ENCODE data around the gene ZNF300. TPM values are rescaled to one million over a fixed set of nuclear protein-coding genes. Genes with fewer than 3 reads are reported as not detected.
"Not testable (repeated sequence)": the region's sequence is repeated elsewhere in the genome, so short reads cannot be mapped to it uniquely, and the experiment has no call there.

Gene ZNF300
- total RNA-seq, 3 donors from 2014 or later, result 4.6 to 8.8 (median 8.2) TPM

DNA sequence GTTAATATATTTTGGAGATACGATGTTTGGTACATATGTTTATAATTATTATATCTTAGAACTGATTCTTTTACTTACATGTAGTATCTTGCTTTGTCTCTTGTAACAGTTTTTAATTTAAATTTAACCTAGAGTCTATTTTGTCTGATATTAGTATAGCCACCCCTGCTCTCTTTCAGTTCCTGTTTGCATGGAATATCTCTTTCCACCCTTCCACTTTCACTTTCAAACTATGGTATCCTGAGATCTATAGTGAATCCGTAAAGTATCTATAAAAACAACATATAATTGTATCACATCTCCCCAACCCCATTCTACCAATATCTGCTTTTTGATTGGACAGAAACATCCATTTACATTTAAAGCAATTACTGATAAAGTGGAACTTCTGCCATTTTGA lies 51.2 kb downstream of the ZNF300 start:
- Histone ChIP-seq H3K9me3 (no peaks in the 10 kb centered on the region), H3K4me1 (no peaks in the 10 kb centered on the region), H3K4me3 (no peak overlapping the region), H3K27me3 (no peaks in the 10 kb centered on the region), H3K27ac (no peak overlapping the region), H3K36me3 (no peaks in the 10 kb centered on the region)
- TF ChIP-seq POLR2A (IDR thresholded peaks at IDR 0.05), result no peak
- TF ChIP-seq, protein P1, sequence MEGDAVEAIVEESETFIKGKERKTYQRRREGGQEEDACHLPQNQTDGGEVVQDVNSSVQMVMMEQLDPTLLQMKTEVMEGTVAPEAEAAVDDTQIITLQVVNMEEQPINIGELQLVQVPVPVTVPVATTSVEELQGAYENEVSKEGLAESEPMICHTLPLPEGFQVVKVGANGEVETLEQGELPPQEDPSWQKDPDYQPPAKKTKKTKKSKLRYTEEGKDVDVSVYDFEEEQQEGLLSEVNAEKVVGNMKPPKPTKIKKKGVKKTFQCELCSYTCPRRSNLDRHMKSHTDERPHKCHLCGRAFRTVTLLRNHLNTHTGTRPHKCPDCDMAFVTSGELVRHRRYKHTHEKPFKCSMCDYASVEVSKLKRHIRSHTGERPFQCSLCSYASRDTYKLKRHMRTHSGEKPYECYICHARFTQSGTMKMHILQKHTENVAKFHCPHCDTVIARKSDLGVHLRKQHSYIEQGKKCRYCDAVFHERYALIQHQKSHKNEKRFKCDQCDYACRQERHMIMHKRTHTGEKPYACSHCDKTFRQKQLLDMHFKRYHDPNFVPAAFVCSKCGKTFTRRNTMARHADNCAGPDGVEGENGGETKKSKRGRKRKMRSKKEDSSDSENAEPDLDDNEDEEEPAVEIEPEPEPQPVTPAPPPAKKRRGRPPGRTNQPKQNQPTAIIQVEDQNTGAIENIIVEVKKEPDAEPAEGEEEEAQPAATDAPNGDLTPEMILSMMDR (IDR thresholded peaks at IDR 0.05), result no peak
- TF ChIP-seq POLR2AphosphoS5 (IDR thresholded peaks at IDR 0.05), result no peak
- DNase-seq (ENCODE audit: low spot score in 2 of 2), result no peak
- intact Hi-C loops (cut with DNase I; ENCODE audit: low total_unique reads), result no loop called here

DNA sequence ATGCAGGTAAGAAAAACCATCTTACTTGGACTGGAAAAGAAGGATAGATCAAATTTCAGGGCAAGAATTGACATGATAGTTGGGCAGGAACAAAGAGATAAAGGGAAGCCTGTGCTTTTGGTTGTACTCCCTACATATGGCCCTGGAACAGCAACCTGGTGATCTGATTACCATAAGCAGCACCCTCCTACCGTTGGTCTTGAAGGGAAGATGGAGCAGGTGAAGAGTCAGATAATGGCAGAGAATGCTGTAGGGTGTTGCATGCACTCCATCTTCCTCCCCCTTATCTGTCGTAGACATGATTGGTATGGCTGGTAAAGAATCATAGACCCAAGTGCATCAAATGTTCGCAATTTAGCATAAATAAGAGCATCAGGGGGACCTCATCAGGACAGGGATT lies 53.7 kb downstream of the ZNF300 start:
- Histone ChIP-seq H3K4me3 (no peak overlapping the region), H3K27ac (no peak overlapping the region), H3K9me3 (no peaks in the 10 kb centered on the region), H3K36me3 (no peaks in the 10 kb centered on the region), H3K27me3 (no peaks in the 10 kb centered on the region), H3K4me1 (no peaks in the 10 kb centered on the region)
- intact Hi-C loops (cut with DNase I; ENCODE audit: low total_unique reads), result no loop called here
- no peak for DNase-seq (ENCODE audit: low spot score in 2 of 2)
- no peak for TF ChIP-seq POLR2A (IDR thresholded peaks at IDR 0.05)
- TF ChIP-seq, protein P1 (IDR thresholded peaks at IDR 0.05), result no peak
- no peak for TF ChIP-seq POLR2AphosphoS5 (IDR thresholded peaks at IDR 0.05)

DNA sequence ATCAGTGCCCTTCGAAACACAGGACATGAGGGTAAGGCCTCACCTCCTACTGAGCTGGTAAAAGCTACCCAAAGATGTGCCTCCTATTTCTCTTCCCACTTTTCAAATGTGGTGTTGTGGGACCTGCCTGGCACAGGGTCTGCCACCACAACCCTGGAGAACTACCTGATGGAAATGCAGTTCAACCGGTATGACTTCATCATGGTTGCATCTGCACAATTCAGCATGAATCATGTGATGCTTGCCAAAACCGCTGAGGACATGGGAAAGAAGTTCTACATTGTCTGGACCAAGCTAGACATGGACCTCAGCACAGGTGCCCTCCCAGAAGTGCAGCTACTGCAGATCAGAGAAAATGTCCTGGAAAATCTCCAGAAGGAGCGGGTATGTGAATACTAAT lies 56.5 kb downstream of the ZNF300 start:
- no peak for DNase-seq (ENCODE audit: low spot score in 2 of 2)
- H3K27me3 ChIP-seq, result no peaks in the 10 kb centered on the region
- intact Hi-C loops (cut with DNase I; ENCODE audit: low total_unique reads), result no loop called here
- TF ChIP-seq POLR2A (IDR thresholded peaks at IDR 0.05), result no peak
- TF ChIP-seq POLR2AphosphoS5 (IDR thresholded peaks at IDR 0.05), result no peak
- TF ChIP-seq, protein P1 (IDR thresholded peaks at IDR 0.05), result no peak
- H3K9me3 ChIP-seq, result no peaks in the 10 kb centered on the region
- H3K27ac ChIP-seq, result no peak overlapping the region
- H3K4me3 ChIP-seq, result no peak overlapping the region
- no peaks in the 10 kb centered on the region for H3K36me3 ChIP-seq
- H3K4me1 ChIP-seq, result no peaks in the 10 kb centered on the region

DNA sequence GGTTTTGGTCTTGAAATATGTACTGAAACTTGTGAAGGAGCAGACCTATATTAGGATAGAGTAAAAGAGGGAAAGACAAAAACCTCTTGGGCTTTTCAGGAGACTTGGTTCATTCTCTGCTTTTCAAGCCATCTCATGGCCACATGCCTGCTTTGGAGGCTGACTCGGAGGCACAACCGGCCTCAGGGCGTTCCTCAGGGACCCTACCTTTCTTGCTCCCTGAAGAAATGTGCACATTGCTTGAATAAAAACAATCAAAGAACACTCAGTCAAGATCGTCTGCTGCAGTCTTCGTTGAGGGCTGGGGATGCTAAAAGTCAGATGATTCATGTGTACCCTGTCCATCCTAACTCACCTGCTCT lies 57.5 kb downstream of the ZNF300 start:
- Histone ChIP-seq H3K36me3 (no peaks in the 10 kb centered on the region), H3K4me1 (no peaks in the 10 kb centered on the region), H3K27ac (no peak overlapping the region), H3K27me3 (no peaks in the 10 kb centered on the region), H3K9me3 (no peaks in the 10 kb centered on the region), H3K4me3 (no peak overlapping the region)
- DNase-seq (ENCODE audit: low spot score in 2 of 2), result no peak
- TF ChIP-seq POLR2A (IDR thresholded peaks at IDR 0.05) (no peak), POLR2AphosphoS5 (IDR thresholded peaks at IDR 0.05) (no peak)
- TF ChIP-seq, protein P1 (IDR thresholded peaks at IDR 0.05), result no peak
- intact Hi-C loops (cut with DNase I; ENCODE audit: low total_unique reads), result no loop called here

DNA sequence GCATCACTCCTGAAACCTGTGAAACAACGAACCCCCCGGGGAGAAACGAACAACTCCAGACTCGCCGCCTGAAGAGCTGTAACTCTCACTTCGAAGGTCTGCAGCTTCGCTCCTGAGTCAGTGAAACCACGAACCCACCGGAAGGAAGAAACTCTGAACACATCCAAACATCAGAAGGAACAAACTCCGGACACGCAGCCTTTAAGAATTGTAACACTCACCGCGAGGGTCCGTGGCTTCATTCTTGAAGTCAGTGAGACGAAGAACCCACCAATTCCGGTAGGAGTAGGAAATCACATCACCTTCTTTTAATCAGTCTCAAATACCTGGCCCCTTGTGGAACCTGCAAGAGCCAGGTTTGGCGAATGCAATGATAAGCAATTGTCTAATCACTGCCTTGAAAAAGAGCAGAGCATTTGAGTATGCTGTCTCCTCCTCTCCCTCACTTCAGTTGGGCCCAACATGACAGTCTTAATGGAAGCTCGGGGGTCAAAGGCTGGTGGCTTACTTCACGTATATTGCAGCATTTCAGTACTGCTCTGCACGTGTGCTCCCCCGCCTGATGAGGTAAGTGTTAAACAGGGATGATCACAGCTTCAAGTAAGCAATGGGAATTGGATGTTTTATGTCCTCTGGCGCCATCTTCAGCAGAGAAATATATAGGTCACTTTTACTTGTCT lies 58.0 kb downstream of the ZNF300 start:
- DNase-seq (ENCODE audit: low spot score in 2 of 2), result peak in 1 of 2 donors; percentile 42
- Histone ChIP-seq H3K36me3 (no peaks in the 10 kb centered on the region), H3K4me3 (no peak overlapping the region), H3K4me1 (no peaks in the 10 kb centered on the region), H3K27ac (no peak overlapping the region), H3K9me3 (no peaks in the 10 kb centered on the region), H3K27me3 (no peaks in the 10 kb centered on the region)
- peak in 1 of 3 donors; percentile 48 for TF ChIP-seq POLR2AphosphoS5 (IDR thresholded peaks at IDR 0.05)
- no peak for TF ChIP-seq POLR2A (IDR thresholded peaks at IDR 0.05)
- TF ChIP-seq, protein P1 (IDR thresholded peaks at IDR 0.05), result peak; percentile 56 to 82 (median 72)
- intact Hi-C loops (cut with DNase I; ENCODE audit: low total_unique reads), result no loop called here

DNA sequence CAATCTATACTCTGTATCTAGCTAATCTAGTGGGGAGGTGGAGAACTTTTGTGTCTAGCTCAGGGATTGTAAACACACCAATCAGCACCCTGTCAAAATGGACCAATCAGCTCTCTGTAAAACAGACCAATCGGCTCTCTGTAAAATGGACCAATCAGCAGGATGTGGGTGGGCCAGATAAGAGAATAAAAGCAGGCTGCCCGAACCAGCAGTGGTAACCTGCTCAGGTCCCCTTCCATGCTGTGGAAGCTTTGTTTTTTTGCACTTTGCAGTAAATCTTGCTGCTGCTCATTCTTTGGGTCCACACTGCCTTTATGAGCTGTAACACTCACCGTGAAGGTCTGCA lies 58.5 kb downstream of the ZNF300 start, which contains the start of gene IRGM:
Gene IRGM, plus strand, starts transcription at position 214 of the 346 bp plus-strand sequence. CDS start 1,603 bp downstream, outside the sequence.
- H3K9me3 ChIP-seq; H3K27ac ChIP-seq; H3K27me3 ChIP-seq; DNase-seq (ENCODE audit: low spot score in 2 of 2); intact Hi-C loops (cut with DNase I; ENCODE audit: low total_unique reads); H3K36me3 ChIP-seq; H3K4me1 ChIP-seq; H3K4me3 ChIP-seq: not testable (repeated sequence)

DNA sequence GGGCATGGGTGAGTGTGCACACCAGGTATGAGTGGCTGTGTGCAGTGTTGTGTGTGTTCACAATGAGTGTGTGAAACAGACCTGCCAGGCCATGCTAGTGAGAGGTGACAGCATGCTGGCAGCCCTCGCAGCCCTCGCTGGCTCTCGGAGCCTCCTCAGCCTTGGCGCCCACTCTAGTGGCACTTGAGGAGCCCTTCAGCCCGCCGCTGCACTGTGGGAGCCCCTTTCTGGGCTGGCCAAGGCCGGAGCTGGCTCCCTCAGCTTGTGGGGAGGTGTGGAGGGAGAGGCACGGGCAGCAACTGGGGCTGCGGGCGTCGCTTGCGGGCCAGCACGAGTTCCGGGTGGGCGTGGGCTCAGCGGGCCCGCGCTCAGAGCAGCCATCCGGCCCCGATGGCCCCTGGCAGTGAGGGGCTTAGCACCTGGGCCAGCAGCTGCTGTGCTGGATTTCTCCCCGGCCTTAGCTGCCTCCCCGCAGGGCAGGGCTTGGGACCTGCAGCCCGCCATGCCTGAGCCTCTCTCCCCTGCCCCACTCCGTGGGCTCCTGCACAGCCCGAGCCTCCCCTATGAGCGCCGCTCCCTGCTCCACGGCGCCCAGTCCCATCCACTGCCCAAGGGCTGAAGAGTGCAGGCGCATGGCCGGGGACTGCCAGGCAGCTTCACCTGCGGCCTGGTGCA lies 59.5 kb downstream of the ZNF300 start:
- DNase-seq (ENCODE audit: low spot score in 2 of 2); H3K27ac ChIP-seq; H3K4me1 ChIP-seq; H3K4me3 ChIP-seq; H3K9me3 ChIP-seq; H3K27me3 ChIP-seq; H3K36me3 ChIP-seq; intact Hi-C loops (cut with DNase I; ENCODE audit: low total_unique reads): not testable (repeated sequence)
